ENCODE measurements around the gene KCNMA1.

Gene KCNMA1

GRCh38 chr10:76858721-76859120 is 778.9 kb downstream of the KCNMA1 start:
- no peak for DNase-seq

GRCh38 chr10:76840802-76841201 is 796.8 kb downstream of the KCNMA1 start:
- no peak for DNase-seq

- DNase-seq = no peak
Measured at GRCh38 chr10:76839276-76839675, 798.3 kb downstream of the KCNMA1 start.

GRCh38 chr10:76830218-76830617 is 807.4 kb downstream of the KCNMA1 start:
- no peak for DNase-seq

GRCh38 chr10:76829724-76830123 is 807.9 kb downstream of the KCNMA1 start:
- no peak for DNase-seq
